ENCODE results near the gene C16orf87.
"Not testable (repeated sequence)": the region's sequence is repeated elsewhere in the genome, so short reads cannot be mapped to it uniquely, and the experiment has no call there.

Gene C16orf87

GRCh38 chr16:46871597-46871996 is 40.6 kb upstream of the C16orf87 start:
- Histone ChIP-seq H3F3A (ENCODE audit: low read depth) (no peaks in the 10 kb centered on the region), H3K9me3 (ENCODE audit: insufficient read depth, low read depth, low read length) (no peaks in the 10 kb centered on the region), H3K79me2 (ENCODE audit: insufficient read depth, low read length) (no peaks in the 10 kb centered on the region), H2AFZ (ENCODE audit: low read length) (no peak overlapping the region), H3K4me3 (ENCODE audit: low read length, poor library complexity, severe bottlenecking) (no peak overlapping the region), H3K9ac (ENCODE audit: low read depth, low read length, poor library complexity, severe bottlenecking) (no peak overlapping the region), H3K27me3 (ENCODE audit: insufficient read depth, low read length, poor library complexity, severe bottlenecking) (no peaks in the 10 kb centered on the region), H3K4me1 (ENCODE audit: insufficient read depth, low read length, poor library complexity, severe bottlenecking) (no peaks in the 10 kb centered on the region), H4K20me1 (ENCODE audit: insufficient read depth, low read length, poor library complexity, severe bottlenecking) (no peaks in the 10 kb centered on the region), H3K36me3 (ENCODE audit: insufficient read depth, low read length) (no peaks in the 10 kb centered on the region), H3K9me2 (replicated peaks; ENCODE audit: low read depth, low read length) (no peaks in the 10 kb centered on the region), H3K4me2 (ENCODE audit: low read depth, low read length, poor library complexity, severe bottlenecking) (no peak overlapping the region)
- TF ChIP-seq CTCF (conservative IDR thresholded peaks at IDR 0.05; ENCODE audit: low read length) (no peak), EZH2phosphoT487 (IDR thresholded peaks at IDR 0.05; ENCODE audit: borderline replicate concordance) (no peak)

GRCh38 chr16:46868891-46869290 is 37.9 kb upstream of the C16orf87 start:
- H3K4me3 ChIP-seq (ENCODE audit: low read length, poor library complexity, severe bottlenecking); H3K79me2 ChIP-seq (ENCODE audit: insufficient read depth, low read length); H2AFZ ChIP-seq (ENCODE audit: low read length); H3K9ac ChIP-seq (ENCODE audit: low read depth, low read length, poor library complexity, severe bottlenecking); H3F3A ChIP-seq (ENCODE audit: low read depth); H3K9me2 ChIP-seq (replicated peaks; ENCODE audit: low read depth, low read length); H3K4me2 ChIP-seq (ENCODE audit: low read depth, low read length, poor library complexity, severe bottlenecking); H4K20me1 ChIP-seq (ENCODE audit: insufficient read depth, low read length, poor library complexity, severe bottlenecking); H3K9me3 ChIP-seq (ENCODE audit: insufficient read depth, low read depth, low read length); H3K4me1 ChIP-seq (ENCODE audit: insufficient read depth, low read length, poor library complexity, severe bottlenecking); H3K36me3 ChIP-seq (ENCODE audit: insufficient read depth, low read length); H3K27me3 ChIP-seq (ENCODE audit: insufficient read depth, low read length, poor library complexity, severe bottlenecking): not testable (repeated sequence)

- not testable (repeated sequence) for H3K9me2 ChIP-seq (replicated peaks; ENCODE audit: low read depth, low read length); H3K4me2 ChIP-seq (ENCODE audit: low read depth, low read length, poor library complexity, severe bottlenecking); H3K9me3 ChIP-seq (ENCODE audit: insufficient read depth, low read depth, low read length); H3K36me3 ChIP-seq (ENCODE audit: insufficient read depth, low read length); H3K4me1 ChIP-seq (ENCODE audit: insufficient read depth, low read length, poor library complexity, severe bottlenecking); H3K27me3 ChIP-seq (ENCODE audit: insufficient read depth, low read length, poor library complexity, severe bottlenecking); H3K79me2 ChIP-seq (ENCODE audit: insufficient read depth, low read length); H2AFZ ChIP-seq (ENCODE audit: low read length); H3F3A ChIP-seq (ENCODE audit: low read depth); H4K20me1 ChIP-seq (ENCODE audit: insufficient read depth, low read length, poor library complexity, severe bottlenecking); H3K4me3 ChIP-seq (ENCODE audit: low read length, poor library complexity, severe bottlenecking); H3K9ac ChIP-seq (ENCODE audit: low read depth, low read length, poor library complexity, severe bottlenecking)
Measured at GRCh38 chr16:46867486-46867885, 36.5 kb upstream of the C16orf87 start.

GRCh38 chr16:46866286-46866685 is 35.3 kb upstream of the C16orf87 start:
- TF ChIP-seq EZH2phosphoT487 (IDR thresholded peaks at IDR 0.05; ENCODE audit: borderline replicate concordance) = no peak
- TF ChIP-seq CTCF (conservative IDR thresholded peaks at IDR 0.05; ENCODE audit: low read length) = no peak
- no peaks in the 10 kb centered on the region for H3K79me2 ChIP-seq (ENCODE audit: insufficient read depth, low read length)
- H3K4me2 ChIP-seq (ENCODE audit: low read depth, low read length, poor library complexity, severe bottlenecking) = no peak overlapping the region
- no peaks in the 10 kb centered on the region for H3F3A ChIP-seq (ENCODE audit: low read depth)
- no peaks in the 10 kb centered on the region for H3K27me3 ChIP-seq (ENCODE audit: insufficient read depth, low read length, poor library complexity, severe bottlenecking)
- no peaks in the 10 kb centered on the region for H3K9me3 ChIP-seq (ENCODE audit: insufficient read depth, low read depth, low read length)
- no peaks in the 10 kb centered on the region for H3K9me2 ChIP-seq (replicated peaks; ENCODE audit: low read depth, low read length)
- H3K9ac ChIP-seq (ENCODE audit: low read depth, low read length, poor library complexity, severe bottlenecking) = no peak overlapping the region
- no peaks in the 10 kb centered on the region for H3K36me3 ChIP-seq (ENCODE audit: insufficient read depth, low read length)
- no peaks in the 10 kb centered on the region for H3K4me1 ChIP-seq (ENCODE audit: insufficient read depth, low read length, poor library complexity, severe bottlenecking)
- H4K20me1 ChIP-seq (ENCODE audit: insufficient read depth, low read length, poor library complexity, severe bottlenecking) = no peaks in the 10 kb centered on the region
- H2AFZ ChIP-seq (ENCODE audit: low read length) = no peak overlapping the region
- no peak overlapping the region for H3K4me3 ChIP-seq (ENCODE audit: low read length, poor library complexity, severe bottlenecking)
